AG04449 (cell line): ENCODE results near the gene NOL9.
A peak's percentile ranks its signal among the peaks of the same experiment; 100 is the strongest.
"Not testable (repeated sequence)": the region's sequence is repeated elsewhere in the genome, so short reads cannot be mapped to it uniquely, and the experiment has no call there.

ENCODE experiments used
- CTCF ChIA-PET: fragments of 350-600 bp; formaldehyde crosslinking; extraction: SDS; loops from one replicate; lab custom pipeline; 2021; ENCODE audit warnings: antibody characterized with exemption; lab: Yijun Ruan, JAX
- POLR2A ChIA-PET: fragments of 400-600, 350-600 bp; formaldehyde crosslinking; extraction: SDS; loops from one replicate; lab custom pipeline; 2020; ENCODE audit warnings: antibody characterized with exemption, inconsistent platforms; lab: Yijun Ruan, JAX
- DNase-seq: peaks from one replicate; pipeline ENCODE4 v3.0.0-alpha.2; 2010; ENCODE audit warnings: low read depth, low spot score
- H3K4me3 ChIP-seq: 2 replicates; pipeline ENCODE4 v1.5.1; 2011; ENCODE audit warnings: low read depth, mild to moderate bottlenecking, control low read depth, low read length
- CTCF ChIP-seq: IDR thresholded peaks from one replicate; pipeline ENCODE4 v1.5.1; 2011; ENCODE audit warnings: mild to moderate bottlenecking, moderate library complexity, low read length, control low read depth, inconsistent platforms; ENCODE audit not compliant: insufficient read depth; ENCODE audit errors: missing control alignments

Gene NOL9

GRCh38 chr1:6495540-6496364 is 58.6 kb downstream of the NOL9 start:
- peak overlapping the region; percentile 62 for H3K4me3 ChIP-seq
- no peak for DNase-seq
- no peak for TF ChIP-seq CTCF
- CTCF ChIA-PET = interaction anchor here (1.0 to 2.8 kb wide), 5 partner anchors 10 to 151 kb away, joined by 3 to 28 read pairs (median 5); partner anchors contain the start of genes NOL9 and TAS1R1
- POLR2A ChIA-PET = no interaction called here

GRCh38 chr1:6495041-6495441 is 59.3 kb downstream of the NOL9 start:
- POLR2A ChIA-PET = no interaction called here
- H3K4me3 ChIP-seq = no peak overlapping the region
- CTCF ChIA-PET = interaction anchor here (1.0 to 2.8 kb wide), 4 partner anchors 9 to 60 kb away, joined by 3 to 28 read pairs (median 7); partner anchors contain the start of genes NOL9 and TAS1R1
- DNase-seq = no peak
- TF ChIP-seq CTCF = no peak

GRCh38 chr1:6494627-6495026 is 59.7 kb downstream of the NOL9 start:
- ChIA-PET POLR2A (no interaction called here), CTCF (interaction anchor here (1.0 to 2.8 kb wide), 4 partner anchors 9 to 60 kb away, joined by 3 to 28 read pairs (median 7); partner anchors contain the start of genes NOL9 and TAS1R1)
- H3K4me3 ChIP-seq = no peak overlapping the region
- DNase-seq = no peak
- no peak for TF ChIP-seq CTCF

GRCh38 chr1:6493834-6494223 is 60.5 kb downstream of the NOL9 start:
- H3K4me3 ChIP-seq, POLR2A ChIA-PET, DNase-seq: not testable (repeated sequence)
- CTCF ChIA-PET = interaction anchor here (1.4 to 11.0 kb wide), 5 partner anchors 13 to 61 kb away, joined by 4 to 139 read pairs (median 8); partner anchors contain the start of genes NOL9 and TAS1R1

GRCh38 chr1:6491966-6492365 is 62.3 kb downstream of the NOL9 start:
- no peak for DNase-seq
- POLR2A ChIA-PET = interaction anchor here (0.6 to 0.8 kb wide), 2 partner anchors 26 to 809 kb away, joined by 3 to 4 read pairs; no protein-coding TSS in a partner anchor
- TF ChIP-seq CTCF = no peak
- CTCF ChIA-PET = interaction anchor here (0.9 to 11.0 kb wide), 8 partner anchors 10 to 153 kb away, joined by 3 to 236 read pairs (median 108); partner anchors contain the start of genes NOL9, TAS1R1 and TNFRSF25
- peak overlapping the region; percentile 84; the same call in 1 of the 2 replicates for H3K4me3 ChIP-seq

GRCh38 chr1:6491480-6491962 is 62.8 kb downstream of the NOL9 start, which contains the start of gene PLEKHG5:
Gene PLEKHG5 (minus strand): TSS chr1:6491667. CDS start chr1:6477571, 14,096 bp downstream.
- ChIA-PET CTCF (interaction anchor here (0.6 to 11.0 kb wide), 13 partner anchors 10 to 163 kb away, joined by 3 to 236 read pairs (median 28); partner anchors contain the start of genes NOL9, TAS1R1, TNFRSF25 and ZBTB48), POLR2A (interaction anchor here (0.6 to 0.8 kb wide), 2 partner anchors 26 to 809 kb away, joined by 3 to 4 read pairs; no protein-coding TSS in a partner anchor)
- H3K4me3 ChIP-seq = peak within 1 kb of the TSS; percentile 84
- no peak for DNase-seq
- no peak for TF ChIP-seq CTCF
